Chondrocyte (in vitro differentiated cells): ENCODE results near the gene GRB10. TPM values are rescaled to one million over a fixed set of nuclear protein-coding genes. Genes with fewer than 3 reads are reported as not detected.

Experiments used
- DNase-seq: peaks from one replicate; pipeline ENCODE4 v3.0.0; 2021; ENCODE audit warnings: mixed read lengths, low spot score
- H3K27ac Mint-ChIP-seq: one replicate; pipeline ENCODE4 v1.8.0; 2021; ENCODE audit warnings: mild to moderate bottlenecking, moderate library complexity, mixed read lengths; ENCODE audit not compliant: unreplicated experiment
- H3K27me3 Mint-ChIP-seq: 2 replicates; pipeline ENCODE4 v1.8.0; 2021; ENCODE audit warnings: low read depth, mixed read lengths
- H3K36me3 Mint-ChIP-seq: 2 replicates; pipeline ENCODE4 v1.8.0; 2021; ENCODE audit warnings: low read depth, mixed read lengths
- H3K4me1 Mint-ChIP-seq: 2 replicates; pipeline ENCODE4 v1.8.0; 2021; ENCODE audit warnings: low read depth, mild to moderate bottlenecking, mixed read lengths
- H3K4me3 Mint-ChIP-seq: one replicate; pipeline ENCODE4 v1.8.0; 2021; ENCODE audit warnings: mild to moderate bottlenecking, moderate library complexity, mixed read lengths; ENCODE audit not compliant: unreplicated experiment
- H3K9me3 Mint-ChIP-seq: 2 replicates; pipeline ENCODE4 v1.8.0; 2021; ENCODE audit warnings: low read depth, mixed read lengths
- CTCF ChIP-seq: fragments of 200-600 bp; sonication (generic); IDR thresholded peaks from 2 replicates; pipeline ENCODE4 v1.5.0; 2021; ENCODE audit warnings: antibody characterized with exemption, mild to moderate bottlenecking, moderate library complexity
- total RNA-seq: library from RNA; stranded (reverse); gene quantifications from 3 replicates; pipeline ENCODE4 v1.2.1, GENCODE V29; 2021

The GRB10 gene
- total RNA-seq, 1 donor from 2014 or later = 73.7 TPM

DNA sequence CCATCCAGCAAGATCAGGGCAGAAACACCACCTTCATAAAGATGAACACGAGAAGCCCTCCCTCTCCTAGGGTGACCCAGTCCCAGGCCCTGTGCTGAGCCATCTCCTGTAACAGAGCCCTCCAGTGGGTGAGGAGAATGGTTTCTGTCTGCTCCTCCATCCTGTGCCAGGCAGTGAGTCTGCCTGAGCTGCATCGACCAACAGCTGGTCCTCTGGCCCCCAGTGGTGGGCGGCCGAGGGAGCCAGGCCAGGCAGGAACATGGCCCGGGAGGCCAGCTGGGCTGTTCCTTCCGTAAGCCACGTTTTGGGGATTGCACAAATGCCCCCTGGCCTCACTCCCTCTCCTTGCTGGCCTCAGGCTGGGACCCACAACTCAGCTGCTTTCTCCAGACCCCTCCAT is 73.5 kb downstream of the GRB10 start:
- Mint-ChIP-seq H3K4me1 (peaks cover 59% of the 10 kb centered on the region), H3K27ac (no peak overlapping the region), H3K4me3 (no peak overlapping the region), H3K27me3 (no peaks in the 10 kb centered on the region), H3K36me3 (no peaks in the 10 kb centered on the region), H3K9me3 (no peaks in the 10 kb centered on the region)
- no peak for TF ChIP-seq CTCF
- no peak for DNase-seq

DNA sequence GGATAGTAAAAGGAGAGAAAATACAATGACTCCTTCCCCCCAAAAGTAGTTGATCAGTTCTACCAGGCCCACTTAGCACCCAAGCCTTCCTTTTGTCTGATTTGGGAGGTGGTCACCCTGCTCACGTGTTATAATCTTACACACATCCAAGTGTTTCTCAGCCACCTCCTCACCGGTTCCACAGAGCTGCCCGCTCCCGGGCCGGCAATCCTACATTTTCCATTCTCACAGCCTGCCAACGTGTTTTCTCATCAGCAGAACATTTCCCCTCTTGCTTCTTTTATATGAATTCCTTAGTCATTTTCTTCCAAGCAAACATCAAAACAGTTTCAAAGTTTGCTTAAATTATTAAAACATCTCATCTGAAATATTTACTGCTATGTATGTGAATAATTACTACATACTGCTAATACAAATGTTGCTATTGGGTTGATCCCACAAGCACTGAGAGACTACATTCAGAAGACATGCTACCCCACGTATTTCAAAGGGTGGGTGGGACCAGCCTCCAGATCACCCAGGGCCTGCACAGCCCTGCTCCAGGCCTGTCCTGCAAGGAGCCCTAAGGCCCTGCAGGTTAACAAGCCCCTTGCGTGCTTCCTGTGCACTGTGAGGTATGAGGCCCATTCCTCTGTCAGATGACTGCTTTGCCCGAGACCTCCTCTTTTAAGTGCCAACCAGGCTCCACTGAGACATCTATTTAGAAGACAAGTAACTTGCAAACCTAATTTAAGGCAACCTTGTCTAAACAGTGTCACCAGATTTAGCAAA is 75.3 kb downstream of the GRB10 start:
- Mint-ChIP-seq H3K27ac (no peak overlapping the region), H3K36me3 (peaks cover 7% of the 10 kb centered on the region), H3K27me3 (no peaks in the 10 kb centered on the region), H3K4me1 (peaks cover 49% of the 10 kb centered on the region), H3K9me3 (no peaks in the 10 kb centered on the region), H3K4me3 (no peak overlapping the region)
- no peak for TF ChIP-seq CTCF
- DNase-seq = no peak

DNA sequence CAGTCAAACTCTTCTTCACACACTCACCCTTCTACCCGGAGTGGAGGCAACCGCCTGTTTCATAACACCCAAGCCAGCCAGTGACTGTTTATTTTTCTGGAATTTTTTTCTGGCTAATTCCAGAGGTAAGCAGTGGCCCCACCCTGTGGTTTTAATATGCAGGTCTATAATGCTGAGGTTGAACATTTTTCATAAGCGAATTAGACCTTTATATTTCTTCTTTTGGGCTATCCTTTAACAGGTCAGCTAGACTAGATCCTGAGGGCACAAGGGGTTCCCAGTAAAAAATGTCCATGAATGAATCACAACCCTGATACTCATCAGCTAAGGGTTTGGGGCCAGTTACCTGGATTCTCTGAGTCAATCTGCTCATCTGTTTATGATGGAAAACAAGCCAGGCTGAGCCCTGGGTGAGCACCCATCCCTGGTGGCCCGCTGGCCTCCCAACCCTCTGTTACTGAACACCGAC is 76.2 kb downstream of the GRB10 start:
- no peak for TF ChIP-seq CTCF
- Mint-ChIP-seq H3K27me3 (no peaks in the 10 kb centered on the region), H3K36me3 (peaks cover 10% of the 10 kb centered on the region), H3K4me1 (peaks cover 40% of the 10 kb centered on the region), H3K27ac (no peak overlapping the region), H3K9me3 (no peaks in the 10 kb centered on the region), H3K4me3 (no peak overlapping the region)
- no peak for DNase-seq

DNA sequence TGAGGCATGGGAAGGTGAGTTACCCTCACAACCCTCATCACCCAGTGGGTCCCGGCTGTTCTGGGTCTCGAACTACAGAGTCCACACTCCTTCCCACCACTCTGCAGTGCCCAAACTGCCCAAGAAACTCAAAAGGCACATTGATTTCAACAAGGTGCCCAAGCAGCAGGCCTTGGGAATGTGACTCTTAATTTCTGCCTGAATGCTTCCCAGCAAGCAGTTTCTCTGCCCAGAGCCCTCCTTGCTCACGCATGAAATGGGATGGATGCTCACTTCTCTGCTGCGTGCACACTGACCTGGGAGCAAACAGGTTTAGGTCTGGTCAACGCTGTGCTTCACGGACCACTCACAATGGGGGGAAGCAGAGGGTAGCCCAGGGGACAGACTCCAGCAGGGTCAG is 77.9 kb downstream of the GRB10 start:
- DNase-seq = no peak
- Mint-ChIP-seq H3K9me3 (no peaks in the 10 kb centered on the region), H3K36me3 (peaks cover 20% of the 10 kb centered on the region), H3K27me3 (no peaks in the 10 kb centered on the region), H3K4me1 (peaks cover 31% of the 10 kb centered on the region), H3K27ac (no peak overlapping the region), H3K4me3 (no peak overlapping the region)
- no peak for TF ChIP-seq CTCF

DNA sequence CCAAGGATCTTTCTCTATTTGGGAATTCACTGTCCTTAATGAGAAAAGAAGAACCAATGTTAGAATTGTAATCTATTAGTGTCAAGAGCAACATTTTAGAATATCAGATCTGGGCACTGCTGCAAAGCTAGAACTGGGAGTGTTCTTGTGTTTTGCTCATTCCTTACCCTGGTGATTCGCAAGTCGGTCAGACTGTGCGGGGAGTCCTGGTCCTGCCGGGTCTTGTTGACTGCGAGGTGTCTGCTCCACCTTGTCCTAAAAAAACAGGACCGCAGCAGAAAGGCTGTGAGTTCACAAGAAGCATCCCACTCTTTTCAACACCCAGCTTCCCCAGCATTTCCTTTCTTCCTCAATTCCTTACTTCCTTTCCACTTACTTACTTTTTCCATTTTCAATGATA is 79.0 kb downstream of the GRB10 start:
- Mint-ChIP-seq H3K36me3 (peaks cover 20% of the 10 kb centered on the region), H3K4me1 (peaks cover 39% of the 10 kb centered on the region), H3K4me3 (no peak overlapping the region), H3K27me3 (no peaks in the 10 kb centered on the region), H3K27ac (no peak overlapping the region), H3K9me3 (no peaks in the 10 kb centered on the region)
- DNase-seq = no peak
- TF ChIP-seq CTCF = no peak
